Measurements from ENCODE around the gene GOSR2.
"Not testable (repeated sequence)": the region's sequence is repeated elsewhere in the genome, so short reads cannot be mapped to it uniquely, and the experiment has no call there.

Gene GOSR2

GRCh38 chr17:46968224-46968834 is 45.4 kb downstream of the GOSR2 start:
- DNase-seq = no peak

GRCh38 chr17:46968896-46969295 is 45.9 kb downstream of the GOSR2 start:
- no peak for DNase-seq

DNA sequence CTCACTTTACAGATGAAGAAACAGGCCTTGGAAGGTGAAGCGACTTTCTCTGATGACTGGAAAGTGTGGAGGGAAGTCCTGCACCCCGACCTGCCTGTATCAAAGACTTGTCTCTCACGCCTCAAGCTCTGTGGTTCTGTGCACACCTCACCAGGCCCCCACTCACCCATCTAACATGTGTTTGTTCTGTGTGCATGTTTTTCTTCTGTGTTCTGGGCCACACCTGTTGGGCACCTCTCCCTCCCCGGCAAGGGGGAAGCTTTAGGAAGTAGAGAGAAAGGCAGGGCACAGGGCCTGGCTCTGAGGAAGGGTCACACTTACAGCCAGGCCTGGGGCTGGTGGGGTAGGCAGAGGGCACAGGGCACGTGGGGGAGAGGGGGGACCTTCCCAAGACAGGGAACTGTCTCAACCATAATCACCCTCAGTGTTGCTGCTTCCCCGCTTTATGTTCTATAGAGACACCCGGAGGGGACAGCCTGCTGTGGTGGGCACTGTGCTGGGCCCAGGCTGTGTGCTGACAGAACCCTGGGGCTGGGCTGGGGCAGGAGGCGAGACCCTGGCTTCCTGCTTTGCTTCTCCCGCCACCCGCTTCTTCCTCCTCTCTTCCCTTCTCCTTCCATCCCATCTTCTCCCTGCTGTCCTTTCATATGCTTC is 48.8 kb downstream of the GOSR2 start:
- no peak for DNase-seq

DNA sequence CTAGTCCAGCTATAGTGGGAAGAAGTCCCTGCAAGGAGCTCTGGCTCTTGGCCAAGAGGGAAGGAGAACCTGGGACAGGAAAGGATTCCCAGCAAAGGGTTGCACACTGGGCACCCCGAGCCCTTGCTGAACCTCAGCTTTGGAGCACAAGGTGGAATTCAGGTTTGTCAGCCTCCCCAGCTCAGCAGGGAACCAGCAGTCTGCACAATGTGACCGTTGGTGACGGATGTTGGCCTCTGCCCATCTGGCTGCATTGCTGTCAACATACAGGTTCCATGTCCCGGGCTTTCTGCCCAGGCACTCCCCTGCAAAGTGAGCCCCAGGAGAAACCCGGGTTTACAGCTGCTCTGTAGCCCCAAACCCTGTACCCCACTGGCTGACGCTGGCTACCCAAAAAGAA is 49.4 kb downstream of the GOSR2 start:
- DNase-seq = no peak

DNA sequence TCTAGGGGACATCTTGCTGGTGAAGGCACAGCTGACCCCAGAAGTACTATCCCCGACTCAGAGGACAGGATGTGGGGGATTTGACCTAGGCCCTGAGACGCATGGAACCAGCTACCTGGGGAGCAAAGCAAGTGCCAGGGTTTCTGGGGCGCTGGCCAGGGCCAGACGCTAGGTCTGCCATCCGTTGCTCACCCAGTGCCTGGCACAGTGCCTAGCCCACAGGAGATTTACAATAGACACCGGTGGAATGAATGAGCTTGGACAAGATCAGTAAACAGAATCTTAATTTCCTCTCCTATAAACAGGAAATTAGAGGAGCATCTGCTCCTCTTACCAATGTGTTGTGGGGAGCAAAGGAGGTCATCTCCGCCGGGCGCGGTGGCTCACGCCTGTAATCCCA is 51.1 kb downstream of the GOSR2 start:
- no peak for DNase-seq

- no peak for DNase-seq
These were observed 52.3 kb downstream of the GOSR2 start for GRCh38 chr17:46975287-46975686.

GRCh38 chr17:46976626-46977270 is 53.8 kb downstream of the GOSR2 start:
- no peak for DNase-seq

- no peak for DNase-seq
These were observed 54.4 kb downstream of the GOSR2 start for GRCh38 chr17:46977348-46977747.

- no peak for DNase-seq
These were observed 55.0 kb downstream of the GOSR2 start for GRCh38 chr17:46977750-46978488.

GRCh38 chr17:46978489-46979146 is 55.7 kb downstream of the GOSR2 start:
- no peak for DNase-seq

DNA sequence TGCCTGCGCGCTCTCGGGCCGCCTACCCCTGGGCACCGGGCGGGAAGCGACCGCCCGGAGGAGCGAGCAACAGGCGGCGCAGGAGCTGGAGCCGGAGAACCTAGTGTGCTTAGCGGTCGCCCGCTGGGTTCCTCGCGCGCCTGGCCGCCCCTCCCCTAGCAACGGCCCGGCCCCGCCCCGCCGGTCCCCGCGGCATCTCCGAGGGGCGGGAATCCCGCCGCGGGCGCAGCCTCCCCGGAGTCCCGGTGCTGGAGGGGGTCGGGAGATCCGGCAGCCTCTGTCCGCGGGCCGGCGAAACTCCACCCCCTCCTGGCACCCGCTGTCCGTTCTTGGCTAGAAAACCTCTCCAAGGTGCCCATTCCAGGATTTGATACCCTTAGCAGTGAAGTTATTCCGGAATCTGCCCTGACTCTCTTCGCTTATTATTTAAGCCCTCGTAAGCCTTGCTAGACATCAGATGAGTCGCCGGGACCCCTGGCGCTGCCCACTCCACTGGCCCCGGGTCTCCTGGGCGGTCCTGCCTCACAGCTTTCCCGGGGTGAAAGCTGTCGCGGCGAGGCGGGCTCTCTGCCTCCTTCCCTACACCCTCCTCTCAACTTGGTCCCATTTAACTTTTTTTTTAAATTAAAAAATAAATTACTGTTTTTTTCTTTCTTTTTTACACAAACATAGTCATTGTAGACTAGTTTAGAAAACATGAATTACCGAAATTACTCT is 56.3 kb downstream of the GOSR2 start, which contains the start of gene RPRML:
TSS of gene RPRML (minus strand) at position 107 of the 717 bp plus-strand sequence. CDS start 246 bp downstream, outside the sequence.
- DNase-seq = no peak

GRCh38 chr17:46982577-46982976 is 59.6 kb downstream of the GOSR2 start:
- no peak for DNase-seq

GRCh38 chr17:46983782-46984181 is 60.8 kb downstream of the GOSR2 start:
- no peak for DNase-seq

DNA sequence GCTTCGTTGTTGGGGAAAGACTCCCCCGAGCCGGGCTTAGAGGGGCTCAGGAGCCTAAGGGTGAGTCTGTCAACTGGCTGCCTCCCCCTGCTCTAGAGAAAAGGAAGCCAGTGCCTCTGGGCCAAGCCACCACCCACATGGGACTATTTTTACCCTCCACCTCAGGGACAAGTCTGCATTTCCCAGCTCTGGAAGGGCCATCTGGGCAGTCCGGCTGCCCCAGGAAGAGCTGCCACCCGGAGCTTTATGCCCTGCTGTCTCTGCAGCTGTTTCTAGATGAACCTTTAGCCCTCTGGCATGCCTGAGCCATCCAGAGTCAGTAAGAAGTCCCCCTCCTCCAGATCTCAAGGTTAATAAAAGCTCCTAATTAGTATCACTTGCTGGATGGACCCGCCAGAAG is 61.4 kb downstream of the GOSR2 start:
- no peak for DNase-seq

DNA sequence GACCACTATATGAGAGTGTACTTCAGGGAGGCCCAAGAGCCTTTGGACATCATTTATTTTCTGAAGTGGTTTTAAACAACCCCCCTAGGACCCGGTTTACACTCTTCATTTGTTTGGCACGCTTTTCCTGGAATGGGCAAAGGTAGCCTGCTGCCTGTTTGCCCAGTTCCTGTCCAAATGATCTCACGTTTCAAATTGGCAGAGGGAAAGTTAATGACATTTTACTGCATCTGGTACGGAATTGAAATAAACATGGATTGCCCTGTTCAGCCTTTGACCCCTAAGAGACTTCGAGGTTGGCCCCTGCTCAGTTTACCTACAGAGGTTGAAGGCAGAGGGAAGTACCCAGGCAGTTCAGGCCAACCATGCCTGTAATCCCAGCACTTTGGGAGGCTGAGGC is 61.9 kb downstream of the GOSR2 start:
- DNase-seq = no peak

DNA sequence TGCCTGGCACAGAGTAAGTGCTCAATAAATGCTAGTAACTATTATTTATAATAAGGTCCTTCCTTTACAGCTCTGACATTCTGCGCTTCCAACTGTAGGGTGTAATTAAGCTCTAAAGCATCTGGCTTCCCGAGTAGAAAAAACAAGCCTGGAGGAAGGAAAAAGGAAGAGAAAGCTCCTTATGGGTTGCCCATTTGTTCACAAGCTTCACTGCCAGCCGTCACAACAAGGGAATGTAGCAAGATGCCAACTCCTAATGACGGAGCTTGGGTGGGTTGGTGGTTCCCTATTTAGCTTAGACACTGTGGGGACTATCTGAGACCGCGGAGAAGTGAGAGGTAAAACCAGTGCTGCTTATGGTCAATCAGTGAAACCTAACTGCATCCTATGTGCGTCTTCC is 63.4 kb downstream of the GOSR2 start:
- DNase-seq = no peak

- not testable (repeated sequence) for DNase-seq
These were observed 65.0 kb downstream of the GOSR2 start for GRCh38 chr17:46987927-46988326.

DNA sequence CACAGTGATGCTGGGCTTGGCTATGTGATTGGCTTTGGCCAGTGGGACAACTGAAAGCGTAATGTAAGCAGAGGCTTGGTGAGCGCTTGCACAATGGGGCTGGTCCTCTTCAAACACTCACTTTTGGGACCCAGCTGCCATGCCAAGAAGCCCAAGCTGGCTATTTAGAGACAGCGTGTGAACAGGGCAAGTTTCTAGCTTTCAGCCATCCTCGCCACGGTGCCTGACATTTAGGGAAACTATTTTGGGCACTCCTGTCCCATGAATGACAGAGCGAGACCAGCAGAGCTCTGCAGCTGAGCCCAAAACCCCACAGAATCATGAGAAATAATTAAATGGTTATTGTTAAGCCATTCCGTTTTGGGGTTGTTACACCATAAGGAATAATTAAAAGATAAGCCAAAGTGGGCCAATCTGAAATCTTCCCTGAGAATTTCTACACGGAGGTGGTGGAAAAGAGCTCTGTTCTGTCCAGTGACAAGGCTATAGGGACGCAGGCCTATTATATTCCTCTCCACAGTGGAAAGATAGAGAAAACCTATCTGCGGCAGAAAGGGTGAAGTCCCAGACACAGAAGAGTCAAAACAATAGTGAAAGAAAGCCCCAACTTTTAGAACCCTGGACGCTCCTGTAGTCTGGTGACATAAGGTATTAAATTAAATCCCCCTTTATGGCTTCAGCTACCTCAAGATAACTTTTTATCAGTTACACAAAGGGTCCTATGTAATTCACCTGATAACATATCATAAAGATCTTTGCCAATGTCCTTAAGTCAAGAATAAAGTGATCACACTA is 66.9 kb downstream of the GOSR2 start:
- DNase-seq = no peak

DNA sequence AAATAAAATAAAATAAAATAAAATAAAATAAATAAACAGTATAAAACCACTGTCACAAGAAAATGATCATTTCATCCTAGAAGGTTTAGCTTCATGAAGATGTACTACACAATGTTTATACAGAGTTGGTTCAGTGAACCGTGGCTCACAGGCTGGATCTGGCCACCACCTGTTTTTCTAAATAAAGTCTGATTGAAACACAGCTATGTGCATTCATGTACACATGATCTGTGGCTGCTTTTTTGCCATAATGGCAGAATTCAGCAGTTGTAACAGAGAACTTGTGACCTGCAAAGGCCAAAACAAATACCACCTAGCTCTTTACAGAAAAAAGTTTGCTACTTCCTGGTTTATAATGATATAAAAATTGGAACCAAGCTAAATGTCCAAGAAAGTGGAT is 68.7 kb downstream of the GOSR2 start:
- no peak for DNase-seq

All from midbrain (tissue), 1 donor.